H9 (cell line): ENCODE data around the gene IRF7. TPM values are rescaled to one million over a fixed set of nuclear protein-coding genes. Genes with fewer than 3 reads are reported as not detected.

ENCODE experiments used
- DNase-seq: peaks from one replicate; pipeline ENCODE4 v3.0.0-alpha.2; 2017
- H2AFZ ChIP-seq: one replicate; pipeline ENCODE4 v1.6.1; 2013; ENCODE audit warnings: mild to moderate bottlenecking, low read length, control low read depth, moderate library complexity
- H2AK5ac ChIP-seq: 2 replicates; pipeline ENCODE4 v1.6.1; 2013; ENCODE audit warnings: low read length, control low read depth, mixed read lengths; ENCODE audit not compliant: insufficient read length
- H2BK120ac ChIP-seq: one replicate; pipeline ENCODE4 v1.6.1; 2013; ENCODE audit warnings: low read depth, mild to moderate bottlenecking, low read length, control low read depth, inconsistent platforms; ENCODE audit not compliant: poor library complexity, severe bottlenecking
- H2BK12ac ChIP-seq: 2 replicates; pipeline ENCODE4 v1.6.1; 2013; ENCODE audit warnings: low read length, control low read depth, mixed read lengths, low read depth; ENCODE audit not compliant: insufficient read length
- H2BK15ac ChIP-seq: 2 replicates; pipeline ENCODE4 v1.6.1; 2013; ENCODE audit warnings: low read depth, low read length, control low read depth
- H2BK20ac ChIP-seq: one replicate; pipeline ENCODE4 v1.6.1; 2013; ENCODE audit warnings: low read depth, mild to moderate bottlenecking, low read length, control low read depth, inconsistent platforms; ENCODE audit not compliant: poor library complexity, severe bottlenecking
- H2BK5ac ChIP-seq: 2 replicates; pipeline ENCODE4 v1.6.1; 2013; ENCODE audit warnings: low read length, control low read depth, mixed read lengths; ENCODE audit not compliant: insufficient read length
- H3K14ac ChIP-seq: 2 replicates; pipeline ENCODE4 v1.6.1; 2013; ENCODE audit warnings: low read length, control low read depth; ENCODE audit not compliant: insufficient read depth
- H3K18ac ChIP-seq: 2 replicates; pipeline ENCODE4 v1.6.1; 2013; ENCODE audit warnings: low read depth, mild to moderate bottlenecking, mixed read lengths, low read length, control low read depth; ENCODE audit not compliant: insufficient read length
- H3K23ac ChIP-seq: 2 replicates; pipeline ENCODE4 v1.6.1; 2013; ENCODE audit warnings: low read length, control low read depth, mixed read lengths, low read depth; ENCODE audit not compliant: insufficient read length
- H3K23me2 ChIP-seq: 2 replicates; pipeline ENCODE4 v1.6.1; 2013; ENCODE audit warnings: low read depth, mild to moderate bottlenecking, mixed read lengths, low read length, control low read depth; ENCODE audit not compliant: insufficient read length, poor library complexity, severe bottlenecking
- H3K27ac ChIP-seq: 2 replicates; pipeline ENCODE4 v1.5.1; 2013; ENCODE audit warnings: low read length, control low read depth, mixed read lengths, low read depth; ENCODE audit not compliant: insufficient read length
- H3K27me3 ChIP-seq: 2 replicates; pipeline ENCODE4 v1.6.1; 2013; ENCODE audit warnings: low read length, control low read depth, inconsistent platforms; ENCODE audit not compliant: insufficient read depth
- H3K4ac ChIP-seq: 2 replicates; pipeline ENCODE4 v1.6.1; 2013; ENCODE audit warnings: low read depth, mild to moderate bottlenecking, control low read depth, inconsistent platforms, low read length, moderate library complexity
- H3K4me1 ChIP-seq: 2 replicates; pipeline ENCODE4 v1.6.1; 2013; ENCODE audit warnings: low read length, control low read depth, inconsistent platforms; ENCODE audit not compliant: insufficient read depth
- H3K4me2 ChIP-seq: 2 replicates; pipeline ENCODE4 v1.6.1; 2013; ENCODE audit warnings: low read length, control low read depth, mixed read lengths; ENCODE audit not compliant: insufficient read length, insufficient read depth
- H3K56ac ChIP-seq: 2 replicates; pipeline ENCODE4 v1.6.1; 2013; ENCODE audit warnings: low read depth, mild to moderate bottlenecking, mixed read lengths, low read length, control low read depth; ENCODE audit not compliant: insufficient read length
- H3K79me1 ChIP-seq: 2 replicates; pipeline ENCODE4 v1.6.1; 2013; ENCODE audit warnings: low read depth, mild to moderate bottlenecking, moderate library complexity, low read length, control low read depth, inconsistent platforms; ENCODE audit not compliant: insufficient read depth, poor library complexity, severe bottlenecking
- H3K79me2 ChIP-seq: 2 replicates; pipeline ENCODE4 v1.6.1; 2013; ENCODE audit warnings: low read length, control low read depth, inconsistent platforms; ENCODE audit not compliant: insufficient read depth
- H3K9ac ChIP-seq: 2 replicates; pipeline ENCODE4 v1.6.1; 2013; ENCODE audit warnings: low read length, control low read depth, mixed read lengths; ENCODE audit not compliant: insufficient read length; ENCODE audit errors: extremely low read depth
- H3K9me3 ChIP-seq: one replicate; pipeline ENCODE4 v1.6.1; 2013; ENCODE audit warnings: low read depth, low read length, inconsistent platforms; ENCODE audit not compliant: control insufficient read depth
- H3T11ph ChIP-seq: one replicate; pipeline ENCODE4 v1.6.1; 2013; ENCODE audit warnings: mild to moderate bottlenecking, low read length, control low read depth, inconsistent platforms
- H4K20me1 ChIP-seq: one replicate; pipeline ENCODE4 v1.6.1; 2013; ENCODE audit not compliant: control insufficient read depth, insufficient read length, insufficient read depth
- H4K5ac ChIP-seq: 2 replicates; pipeline ENCODE4 v1.6.1; 2013; ENCODE audit warnings: low read depth, mild to moderate bottlenecking, mixed read lengths, low read length, control low read depth; ENCODE audit not compliant: insufficient read length
- H4K8ac ChIP-seq: replicated peaks from 2 replicates; pipeline ENCODE4 v1.6.1; 2013; ENCODE audit warnings: low read length, control low read depth, mixed read lengths, low read depth; ENCODE audit not compliant: insufficient read length
- H4K91ac ChIP-seq: 2 replicates; pipeline ENCODE4 v1.6.1; 2013; ENCODE audit warnings: low read depth, mild to moderate bottlenecking, moderate library complexity, mixed read lengths, low read length, control low read depth; ENCODE audit not compliant: insufficient read length
- H3K27ac Mint-ChIP-seq, 3 experiments: 2 replicates in 2 of 3; 3 replicates in 1 of 3; pipeline ENCODE4 v1.8.0; 2020 to 2021; ENCODE audit warnings: mixed read lengths in 3 of 3, mild to moderate bottlenecking in 1 of 3, moderate library complexity in 1 of 3
- H3K27me3 Mint-ChIP-seq: 2 replicates; pipeline ENCODE4 v1.8.0; 2021; ENCODE audit warnings: low read depth, mild to moderate bottlenecking, moderate library complexity, mixed read lengths
- H3K36me3 Mint-ChIP-seq, 3 experiments: 2 replicates in 2 of 3; 3 replicates in 1 of 3; pipeline ENCODE4 v1.8.0; 2020 to 2021; ENCODE audit warnings: low read depth in 3 of 3, mixed read lengths in 3 of 3; ENCODE audit not compliant: insufficient read depth in 1 of 3
- H3K4me1 Mint-ChIP-seq, 2 experiments: 2 replicates each; pipeline ENCODE4 v1.8.0; 2020; ENCODE audit warnings: mixed read lengths in 2 of 2
- H3K4me3 Mint-ChIP-seq, 2 experiments: 2 replicates in 1 of 2; 3 replicates in 1 of 2; pipeline ENCODE4 v1.8.0; 2020 to 2021; ENCODE audit warnings: mild to moderate bottlenecking in 2 of 2, mixed read lengths in 2 of 2, moderate library complexity in 1 of 2
- H3K9me3 Mint-ChIP-seq, 2 experiments: 2 replicates in 1 of 2; 3 replicates in 1 of 2; pipeline ENCODE4 v1.8.0; 2020; ENCODE audit warnings: mild to moderate bottlenecking in 2 of 2, mixed read lengths in 2 of 2, moderate library complexity in 1 of 2
- WGBS: extraction: QIAGEN DNeasy Blood & Tissue Kit; methylation state at CpG from one replicate; pipeline ENCODE4 v1.1.7; 2013; ENCODE audit warnings: missing lambda C conversion rate, low lambda C conversion rate, mixed read lengths; ENCODE audit not compliant: insufficient read length; ENCODE audit errors: extremely low coverage; 5-methylcytosine and 5-hydroxymethylcytosine counted together
- total RNA-seq: library from RNA; stranded (reverse); gene quantifications from 2 replicates; pipeline ENCODE4 v1.2.1, GENCODE V29; 2021
- TF ChIP-seq, protein P1 (sequence below): fragments of 200-600 bp; sonication (generic); conservative IDR thresholded peaks from 3 replicates; pipeline ENCODE4 v1.8.0; 2021; ENCODE audit warnings: antibody characterized with exemption, mild to moderate bottlenecking

IRF7 gene
- total RNA-seq, 1 experiment from 2014 or later: 9.8 TPM

GRCh38 chr11:623349-623869, 7.7 kb upstream of the IRF7 start:
- no peak overlapping the region for H3K4me3 Mint-ChIP-seq
- Histone ChIP-seq H2AFZ (no peak overlapping the region), H3K9me3 (no peaks in the 10 kb centered on the region), H4K91ac (no peak overlapping the region), H3T11ph (no peak overlapping the region), H3K9ac (no peak overlapping the region), H2BK5ac (no peak overlapping the region), H3K18ac (no peak overlapping the region), H3K23me2 (no peaks in the 10 kb centered on the region), H3K23ac (no peak overlapping the region), H3K14ac (no peak overlapping the region), H2AK5ac (no peak overlapping the region), H3K27ac (no peak overlapping the region), H4K20me1 (no peaks in the 10 kb centered on the region), H2BK12ac (no peak overlapping the region), H3K27me3 (peaks cover 5% of the 10 kb centered on the region; the same call in 1 of the 2 replicates), H3K4me2 (no peak overlapping the region), H3K4me1 (no peaks in the 10 kb centered on the region), H3K4ac (no peak overlapping the region), H3K56ac (no peak overlapping the region), H2BK15ac (no peak overlapping the region), H3K79me1 (no peaks in the 10 kb centered on the region), H2BK120ac (no peak overlapping the region), H3K79me2 (no peaks in the 10 kb centered on the region), H4K5ac (no peak overlapping the region), H4K8ac (no peak overlapping the region), H2BK20ac (no peak overlapping the region)
- H3K36me3 Mint-ChIP-seq: peaks cover 0 to 3% (median 0%) of the 10 kb centered on the region in 3 experiments; a peak in 3 of 7 replicates
- no peak for DNase-seq
- peaks cover 19% of the 10 kb centered on the region for H3K27me3 Mint-ChIP-seq
- H3K27ac Mint-ChIP-seq: no peak overlapping the region
- TF ChIP-seq, protein P1, sequence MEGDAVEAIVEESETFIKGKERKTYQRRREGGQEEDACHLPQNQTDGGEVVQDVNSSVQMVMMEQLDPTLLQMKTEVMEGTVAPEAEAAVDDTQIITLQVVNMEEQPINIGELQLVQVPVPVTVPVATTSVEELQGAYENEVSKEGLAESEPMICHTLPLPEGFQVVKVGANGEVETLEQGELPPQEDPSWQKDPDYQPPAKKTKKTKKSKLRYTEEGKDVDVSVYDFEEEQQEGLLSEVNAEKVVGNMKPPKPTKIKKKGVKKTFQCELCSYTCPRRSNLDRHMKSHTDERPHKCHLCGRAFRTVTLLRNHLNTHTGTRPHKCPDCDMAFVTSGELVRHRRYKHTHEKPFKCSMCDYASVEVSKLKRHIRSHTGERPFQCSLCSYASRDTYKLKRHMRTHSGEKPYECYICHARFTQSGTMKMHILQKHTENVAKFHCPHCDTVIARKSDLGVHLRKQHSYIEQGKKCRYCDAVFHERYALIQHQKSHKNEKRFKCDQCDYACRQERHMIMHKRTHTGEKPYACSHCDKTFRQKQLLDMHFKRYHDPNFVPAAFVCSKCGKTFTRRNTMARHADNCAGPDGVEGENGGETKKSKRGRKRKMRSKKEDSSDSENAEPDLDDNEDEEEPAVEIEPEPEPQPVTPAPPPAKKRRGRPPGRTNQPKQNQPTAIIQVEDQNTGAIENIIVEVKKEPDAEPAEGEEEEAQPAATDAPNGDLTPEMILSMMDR: no peak
- no peaks in the 10 kb centered on the region; a peak in 1 of 5 replicates for H3K9me3 Mint-ChIP-seq
- H3K4me1 Mint-ChIP-seq: peaks cover under 1 to 12% of the 10 kb centered on the region in 2 experiments; a peak in 3 of 4 replicates
- no CpG with 5 or more reads among the region's 15 CpGs for WGBS
